Retinal pigment epithelial cell (primary cell): ENCODE measurements around the gene IGFBP6.
A peak's percentile ranks its signal among the peaks of the same experiment; 100 is the strongest.

ENCODE experiments used
- DNase-seq: peaks from one replicate; pipeline ENCODE4 v3.0.0-alpha.2; 2010; ENCODE audit warnings: low read depth
- H3K4me3 ChIP-seq: 2 replicates; pipeline ENCODE4 v1.5.1; 2011; ENCODE audit warnings: mild to moderate bottlenecking, low read length, control low read depth, moderate library complexity
- TF ChIP-seq, protein P1 (sequence below): conservative IDR thresholded peaks from 2 replicates; pipeline ENCODE4 v1.5.1; 2011; ENCODE audit warnings: low read depth, low read length, control low read depth, inconsistent platforms

The IGFBP6 gene

DNA sequence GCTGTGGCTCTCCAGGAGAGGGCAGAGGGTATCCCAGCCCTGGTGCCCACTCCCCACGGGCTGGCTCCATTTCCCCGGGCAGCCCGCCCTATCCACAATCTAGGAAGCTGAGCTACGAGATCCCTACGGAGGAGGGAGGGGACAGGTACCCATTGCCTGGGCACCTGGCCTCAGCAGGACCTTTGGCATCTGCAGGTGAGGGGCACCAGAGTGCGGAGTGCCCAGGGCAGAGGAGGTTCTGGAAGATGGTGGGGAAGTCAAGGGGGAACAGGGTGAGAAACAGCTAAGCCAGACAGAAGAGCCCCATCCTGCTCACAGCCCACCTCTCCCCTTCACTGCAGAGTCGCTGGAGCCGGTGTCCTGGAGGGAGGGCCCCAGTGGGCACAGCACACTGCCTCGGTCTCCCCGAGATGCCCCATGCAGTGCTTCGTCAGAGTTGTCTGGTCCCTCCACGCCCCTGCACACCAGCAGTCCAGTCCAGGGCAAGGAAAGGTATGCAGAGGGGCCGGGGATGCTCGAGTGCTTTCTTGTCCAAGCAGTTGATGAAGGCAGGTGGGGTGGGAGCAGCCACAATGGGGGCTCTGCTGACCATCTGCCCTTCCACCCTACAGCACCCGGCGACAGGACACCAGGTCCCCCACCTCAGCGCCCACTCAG lies 37.3 kb upstream of the IGFBP6 start:
- no peak overlapping the region for H3K4me3 ChIP-seq
- TF ChIP-seq, protein P1, sequence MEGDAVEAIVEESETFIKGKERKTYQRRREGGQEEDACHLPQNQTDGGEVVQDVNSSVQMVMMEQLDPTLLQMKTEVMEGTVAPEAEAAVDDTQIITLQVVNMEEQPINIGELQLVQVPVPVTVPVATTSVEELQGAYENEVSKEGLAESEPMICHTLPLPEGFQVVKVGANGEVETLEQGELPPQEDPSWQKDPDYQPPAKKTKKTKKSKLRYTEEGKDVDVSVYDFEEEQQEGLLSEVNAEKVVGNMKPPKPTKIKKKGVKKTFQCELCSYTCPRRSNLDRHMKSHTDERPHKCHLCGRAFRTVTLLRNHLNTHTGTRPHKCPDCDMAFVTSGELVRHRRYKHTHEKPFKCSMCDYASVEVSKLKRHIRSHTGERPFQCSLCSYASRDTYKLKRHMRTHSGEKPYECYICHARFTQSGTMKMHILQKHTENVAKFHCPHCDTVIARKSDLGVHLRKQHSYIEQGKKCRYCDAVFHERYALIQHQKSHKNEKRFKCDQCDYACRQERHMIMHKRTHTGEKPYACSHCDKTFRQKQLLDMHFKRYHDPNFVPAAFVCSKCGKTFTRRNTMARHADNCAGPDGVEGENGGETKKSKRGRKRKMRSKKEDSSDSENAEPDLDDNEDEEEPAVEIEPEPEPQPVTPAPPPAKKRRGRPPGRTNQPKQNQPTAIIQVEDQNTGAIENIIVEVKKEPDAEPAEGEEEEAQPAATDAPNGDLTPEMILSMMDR = no peak

DNA sequence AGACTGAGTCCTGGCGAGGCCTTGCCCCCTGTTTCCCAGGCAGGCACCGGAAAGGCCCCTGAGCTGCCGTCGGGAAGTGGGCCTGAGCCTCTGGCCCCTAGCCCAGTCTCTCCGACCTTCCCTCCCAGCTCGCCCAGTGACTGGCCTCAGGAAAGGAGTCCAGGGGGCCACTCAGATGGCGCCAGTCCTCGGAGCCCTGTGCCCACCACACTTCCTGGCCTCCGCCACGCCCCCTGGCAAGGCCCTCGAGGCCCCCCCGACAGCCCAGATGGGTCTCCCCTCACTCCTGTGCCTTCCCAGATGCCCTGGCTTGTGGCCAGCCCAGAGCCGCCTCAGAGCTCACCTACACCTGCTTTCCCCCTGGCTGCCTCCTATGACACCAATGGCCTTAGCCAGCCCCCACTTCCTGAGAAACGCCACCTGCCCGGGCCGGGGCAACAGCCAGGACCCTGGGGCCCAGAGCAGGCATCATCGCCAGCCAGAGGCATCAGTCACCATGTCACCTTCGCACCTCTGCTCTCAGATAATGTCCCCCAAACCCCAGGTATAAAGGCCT lies 36.7 kb upstream of the IGFBP6 start:
- no peak for DNase-seq
- TF ChIP-seq, protein P1 = no peak
- no peak overlapping the region for H3K4me3 ChIP-seq

More for the DNA sequence above, 37.3 kb upstream of the IGFBP6 start:
- DNase-seq = no peak

DNA sequence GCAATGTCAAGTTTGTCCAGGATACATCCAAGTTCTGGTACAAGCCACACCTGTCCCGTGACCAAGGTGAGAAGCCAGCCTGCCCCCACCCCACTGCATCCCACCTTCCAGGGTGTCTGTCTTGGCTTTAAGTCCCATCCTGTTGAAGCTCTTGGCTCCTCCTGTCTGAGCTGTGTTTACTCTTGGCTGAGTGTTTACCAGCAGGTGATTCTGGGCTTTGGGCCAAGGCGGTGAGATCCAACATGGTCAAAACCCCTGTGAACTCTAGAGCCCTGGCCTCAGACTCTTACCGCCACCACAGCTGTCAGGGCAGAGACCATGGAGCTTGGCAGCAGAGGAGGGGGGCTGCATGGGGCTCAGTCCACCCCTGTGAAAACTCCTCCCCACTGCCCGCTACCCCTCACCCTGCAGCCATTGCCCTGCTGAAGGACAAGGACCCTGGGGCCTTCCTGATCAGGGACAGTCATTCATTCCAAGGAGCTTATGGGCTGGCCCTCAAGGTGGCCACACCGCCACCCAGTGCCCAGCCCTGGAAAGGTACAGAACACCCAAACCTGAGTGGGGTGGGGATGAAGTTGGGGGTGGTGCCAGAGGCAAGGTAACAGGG lies 36.0 kb upstream of the IGFBP6 start:
- TF ChIP-seq, protein P1 = peak; percentile 43
- H3K4me3 ChIP-seq = no peak overlapping the region
- no peak for DNase-seq

DNA sequence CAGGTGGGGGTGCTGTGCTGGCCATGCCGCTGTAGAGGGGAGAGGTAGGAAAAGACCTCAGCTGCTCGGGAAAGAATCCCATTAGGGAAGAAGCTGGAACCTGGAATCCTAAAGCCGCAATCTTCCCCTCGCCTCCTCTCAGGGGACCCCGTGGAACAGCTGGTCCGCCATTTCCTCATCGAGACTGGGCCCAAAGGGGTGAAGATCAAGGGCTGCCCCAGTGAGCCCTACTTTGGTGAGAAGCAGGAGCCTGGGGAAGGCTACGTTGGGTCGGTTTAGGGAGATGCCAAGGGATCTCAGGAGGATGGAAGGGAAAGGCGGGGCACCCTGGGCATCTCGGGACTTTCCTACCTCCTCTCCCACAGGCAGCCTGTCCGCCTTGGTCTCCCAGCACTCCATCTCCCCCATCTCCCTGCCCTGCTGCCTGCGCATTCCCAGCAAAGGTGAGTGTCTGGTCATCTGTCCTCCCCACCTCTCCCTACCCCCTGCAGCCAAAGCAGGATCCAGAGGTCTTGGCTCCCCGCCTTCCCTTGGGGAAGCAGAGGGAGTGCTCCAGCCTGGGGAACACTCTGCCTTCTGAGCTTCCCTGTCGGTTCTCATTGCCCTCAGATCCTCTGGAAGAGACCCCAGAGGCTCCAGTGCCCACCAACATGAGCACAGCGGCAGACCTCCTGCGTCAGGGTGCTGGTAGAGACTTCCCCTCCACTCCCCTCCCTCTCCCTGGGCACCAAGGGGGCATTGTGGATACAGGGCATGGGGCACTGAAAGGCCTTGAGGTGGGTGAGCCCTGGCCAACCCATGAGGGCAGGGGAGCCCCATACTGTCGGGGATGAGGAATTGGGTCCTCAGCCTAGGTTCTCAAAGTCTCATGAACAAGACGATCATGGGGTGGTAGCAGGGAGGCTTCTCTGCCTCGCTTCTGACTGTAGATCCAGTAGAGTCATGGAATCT lies 35.2 kb upstream of the IGFBP6 start:
- H3K4me3 ChIP-seq = no peak overlapping the region
- no peak for DNase-seq
- TF ChIP-seq, protein P1 = no peak

DNA sequence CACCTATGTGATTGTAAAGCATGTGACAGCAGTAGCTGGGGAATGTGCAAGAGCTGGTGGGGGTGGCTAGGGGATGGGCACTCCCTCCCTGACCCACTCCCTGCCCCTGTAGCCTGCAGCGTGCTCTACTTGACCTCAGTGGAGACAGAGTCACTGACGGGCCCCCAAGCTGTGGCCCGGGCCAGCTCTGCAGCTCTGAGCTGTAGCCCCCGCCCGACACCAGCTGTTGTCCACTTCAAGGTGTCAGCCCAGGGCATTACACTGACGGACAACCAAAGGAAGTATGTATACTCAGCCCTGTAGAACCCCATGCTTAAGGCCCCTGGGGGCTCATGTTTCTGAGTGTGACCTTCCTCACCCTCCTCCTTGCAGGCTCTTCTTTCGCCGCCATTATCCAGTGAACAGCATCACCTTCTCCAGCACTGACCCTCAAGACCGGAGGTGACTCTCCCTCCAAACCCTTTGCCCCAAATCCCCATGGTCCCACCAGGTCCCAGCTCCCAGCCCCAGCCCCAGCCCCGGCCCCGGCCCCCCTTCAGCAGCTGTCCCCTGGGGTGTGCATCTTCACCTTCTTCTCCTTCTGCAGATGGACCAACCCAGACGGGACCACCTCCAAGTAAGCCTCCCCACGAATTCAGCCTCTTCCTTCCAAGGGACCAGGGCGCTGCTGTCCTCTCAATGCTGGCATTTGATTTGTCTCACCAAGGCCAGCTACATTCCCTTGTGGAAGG lies 34.3 kb upstream of the IGFBP6 start:
- no peak for DNase-seq
- TF ChIP-seq, protein P1 = no peak
- H3K4me3 ChIP-seq = no peak overlapping the region
